Mononuclear cell (primary cell): ENCODE measurements around the gene MEP1B. TPM values are rescaled to one million over a fixed set of nuclear protein-coding genes. Genes with fewer than 3 reads are reported as not detected.

Experiments
- H3K27me3 ChIP-seq: 2 replicates; pipeline ENCODE4 v1.6.0; 2011; ENCODE audit warnings: low read length, control low read depth; ENCODE audit not compliant: insufficient read depth
- H3K4me1 ChIP-seq: 2 replicates; pipeline ENCODE4 v1.5.1; 2011; ENCODE audit warnings: mild to moderate bottlenecking, low read length, control low read depth; ENCODE audit not compliant: insufficient read depth
- H3K4me3 ChIP-seq: 2 replicates; pipeline ENCODE4 v1.5.1; 2011; ENCODE audit warnings: mild to moderate bottlenecking, low read length, moderate library complexity
- H3K9me3 ChIP-seq: 2 replicates; pipeline ENCODE4 v1.5.1; 2011; ENCODE audit warnings: low read depth, mild to moderate bottlenecking, control low read depth, low read length
- total RNA-seq: library from RNA; depleted of rRNA; stranded (reverse); fragments of >200 nt; gene quantifications from one replicate; pipeline ENCODE4 v1.2.3, GENCODE V29; 2012

The MEP1B gene
- total RNA-seq, 1 donor: not detected

GRCh38 chr18:32243358-32243757 is 53.5 kb downstream of the MEP1B start:
- Histone ChIP-seq H3K4me1 (no peaks in the 10 kb centered on the region), H3K9me3 (no peaks in the 10 kb centered on the region), H3K27me3 (no peaks in the 10 kb centered on the region), H3K4me3 (no peak overlapping the region)

- Histone ChIP-seq H3K9me3 (no peaks in the 10 kb centered on the region), H3K4me3 (no peak overlapping the region), H3K4me1 (no peaks in the 10 kb centered on the region), H3K27me3 (no peaks in the 10 kb centered on the region)
Observed at GRCh38 chr18:32244881-32245280, 55.0 kb downstream of the MEP1B start.

GRCh38 chr18:32249147-32249929 is 59.5 kb downstream of the MEP1B start:
- H3K9me3 ChIP-seq: no peaks in the 10 kb centered on the region
- no peaks in the 10 kb centered on the region for H3K4me1 ChIP-seq
- no peak overlapping the region for H3K4me3 ChIP-seq
- H3K27me3 ChIP-seq: no peaks in the 10 kb centered on the region

- H3K9me3 ChIP-seq: no peaks in the 10 kb centered on the region
- H3K4me3 ChIP-seq: no peak overlapping the region
- H3K4me1 ChIP-seq: no peaks in the 10 kb centered on the region
- peaks cover 2% of the 10 kb centered on the region for H3K27me3 ChIP-seq
Observed at GRCh38 chr18:32251466-32251865, 61.6 kb downstream of the MEP1B start.

GRCh38 chr18:32252141-32252860 is 62.5 kb downstream of the MEP1B start:
- H3K4me1 ChIP-seq: peaks cover 3% of the 10 kb centered on the region
- H3K9me3 ChIP-seq: no peaks in the 10 kb centered on the region
- H3K4me3 ChIP-seq: no peak overlapping the region
- peaks cover 2% of the 10 kb centered on the region for H3K27me3 ChIP-seq

- no peak overlapping the region for H3K4me3 ChIP-seq
Observed at GRCh38 chr18:32255570-32255969, 65.7 kb downstream of the MEP1B start.

GRCh38 chr18:32257084-32257785 is 67.4 kb downstream of the MEP1B start:
- Histone ChIP-seq H3K4me3 (no peak overlapping the region), H3K27me3 (peaks cover 2% of the 10 kb centered on the region), H3K4me1 (peaks cover 11% of the 10 kb centered on the region), H3K9me3 (no peaks in the 10 kb centered on the region)

More at GRCh38 chr18:32255570-32255969, 65.7 kb downstream of the MEP1B start:
- peaks cover 11% of the 10 kb centered on the region for H3K4me1 ChIP-seq
- H3K27me3 ChIP-seq: peaks cover 2% of the 10 kb centered on the region
- no peaks in the 10 kb centered on the region for H3K9me3 ChIP-seq

GRCh38 chr18:32258148-32258547 is 68.3 kb downstream of the MEP1B start:
- no peak overlapping the region for H3K4me3 ChIP-seq
- peaks cover 2% of the 10 kb centered on the region for H3K27me3 ChIP-seq
- no peaks in the 10 kb centered on the region for H3K9me3 ChIP-seq
- H3K4me1 ChIP-seq: peaks cover 11% of the 10 kb centered on the region

GRCh38 chr18:32258558-32259204 is 68.8 kb downstream of the MEP1B start:
- Histone ChIP-seq H3K4me1 (peaks cover 11% of the 10 kb centered on the region), H3K9me3 (no peaks in the 10 kb centered on the region), H3K4me3 (no peak overlapping the region), H3K27me3 (peaks cover 2% of the 10 kb centered on the region)

- Histone ChIP-seq H3K4me1 (peaks cover 11% of the 10 kb centered on the region), H3K4me3 (no peak overlapping the region), H3K9me3 (no peaks in the 10 kb centered on the region), H3K27me3 (peaks cover 2% of the 10 kb centered on the region)
Observed at GRCh38 chr18:32259553-32259952, 69.7 kb downstream of the MEP1B start.

- Histone ChIP-seq H3K4me3 (no peak overlapping the region), H3K9me3 (no peaks in the 10 kb centered on the region), H3K4me1 (peaks cover 11% of the 10 kb centered on the region), H3K27me3 (no peaks in the 10 kb centered on the region)
Observed at GRCh38 chr18:32261003-32261402, 71.2 kb downstream of the MEP1B start.

- Histone ChIP-seq H3K9me3 (no peaks in the 10 kb centered on the region), H3K4me3 (no peak overlapping the region), H3K27me3 (no peaks in the 10 kb centered on the region), H3K4me1 (peaks cover 7% of the 10 kb centered on the region)
Observed at GRCh38 chr18:32262092-32262491, 72.3 kb downstream of the MEP1B start.

- H3K9me3 ChIP-seq: no peaks in the 10 kb centered on the region
- H3K4me3 ChIP-seq: no peak overlapping the region
- H3K27me3 ChIP-seq: no peaks in the 10 kb centered on the region
- no peaks in the 10 kb centered on the region for H3K4me1 ChIP-seq
Observed at GRCh38 chr18:32264401-32264800, 74.6 kb downstream of the MEP1B start.

GRCh38 chr18:32267463-32267862 is 77.6 kb downstream of the MEP1B start:
- Histone ChIP-seq H3K27me3 (no peaks in the 10 kb centered on the region), H3K4me1 (no peaks in the 10 kb centered on the region), H3K9me3 (no peaks in the 10 kb centered on the region), H3K4me3 (no peak overlapping the region)
